GM20000 (cell line): ENCODE results near the gene ARAP1.

Experiments used
- DNase-seq: peaks from one replicate; pipeline ENCODE4 v3.0.0; 2012; ENCODE audit warnings: low spot score
- CTCF ChIP-seq: IDR thresholded peaks from 2 replicates; pipeline ENCODE4 v1.5.1; 2012; ENCODE audit warnings: mild to moderate bottlenecking, control low read depth; ENCODE audit errors: extremely low read depth, missing control alignments

ARAP1 gene

DNA sequence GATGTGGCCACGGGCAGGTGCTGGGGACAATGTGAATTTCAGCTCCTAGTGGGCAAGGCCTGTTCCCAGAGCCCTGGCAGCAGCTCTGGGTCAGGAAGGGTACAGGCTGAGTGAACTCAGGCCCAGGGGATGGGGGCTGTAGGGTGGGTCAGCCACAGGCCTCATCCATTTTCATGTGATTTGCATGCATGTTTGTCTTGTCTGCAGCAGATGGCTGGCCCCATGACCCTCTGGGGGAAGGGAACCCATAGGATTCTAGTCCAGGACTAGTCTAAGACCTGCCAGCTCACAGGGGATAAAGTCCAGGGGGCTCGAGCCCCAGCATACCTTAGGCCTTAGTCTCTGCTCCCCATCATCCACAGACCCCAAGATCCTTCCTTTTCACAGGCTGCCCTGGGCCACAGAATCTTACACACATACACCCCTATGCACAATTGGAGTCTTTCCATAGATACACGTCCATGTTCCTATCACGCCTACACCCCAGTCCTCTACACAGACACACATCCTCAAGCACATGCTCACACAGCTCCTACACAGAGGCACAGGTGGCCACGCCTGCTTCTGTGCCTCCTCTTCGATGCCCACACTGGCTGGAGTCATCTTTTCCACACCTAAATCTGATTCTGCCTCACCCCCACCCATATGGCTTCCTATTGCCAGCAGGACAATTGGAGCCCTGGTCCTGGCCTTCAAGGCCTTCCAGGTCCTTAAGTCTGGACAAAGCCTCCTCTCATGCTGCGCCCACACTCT lies 103.6 kb downstream of the ARAP1 start:
- no peak for TF ChIP-seq CTCF
- DNase-seq, result no peak

DNA sequence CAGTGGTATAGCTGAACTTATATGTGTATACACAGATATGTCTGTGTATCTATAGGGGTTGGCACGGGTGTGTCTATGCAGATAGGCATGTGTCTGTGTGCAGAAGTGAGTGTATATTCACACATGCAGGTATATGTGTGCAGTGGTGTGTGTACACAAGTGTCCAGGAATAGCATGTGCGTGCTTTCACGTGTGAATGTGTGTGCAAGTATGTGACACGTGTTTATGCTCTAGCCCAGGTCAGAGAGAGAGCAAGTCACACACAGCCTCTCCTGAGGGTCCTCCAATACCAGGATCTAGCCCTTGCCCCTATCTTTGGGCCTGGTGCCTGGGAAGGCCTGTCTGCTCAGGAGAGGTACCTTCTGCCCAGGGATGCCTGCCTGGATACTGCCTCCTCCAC lies 104.3 kb downstream of the ARAP1 start:
- no peak for TF ChIP-seq CTCF
- no peak for DNase-seq

DNA sequence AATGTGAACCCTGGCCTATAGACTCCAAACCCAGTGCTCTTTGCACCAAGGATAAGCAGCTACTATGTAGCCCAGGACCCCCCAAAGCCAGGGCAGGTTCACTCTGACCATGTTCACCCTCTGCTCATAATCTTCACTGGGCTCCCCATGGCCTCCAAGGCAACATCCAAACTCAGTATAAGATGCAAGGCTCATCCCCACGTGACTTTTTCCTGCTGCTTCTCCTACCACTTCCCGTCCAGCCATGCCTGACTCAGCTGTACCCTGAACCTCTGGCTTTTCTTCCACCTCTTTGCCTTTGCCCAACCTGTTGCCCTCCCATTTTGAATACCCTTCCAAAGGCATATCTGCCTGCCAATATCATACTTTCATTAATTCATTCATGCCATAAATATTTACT lies 105.7 kb downstream of the ARAP1 start:
- TF ChIP-seq CTCF, result no peak
- no peak for DNase-seq

DNA sequence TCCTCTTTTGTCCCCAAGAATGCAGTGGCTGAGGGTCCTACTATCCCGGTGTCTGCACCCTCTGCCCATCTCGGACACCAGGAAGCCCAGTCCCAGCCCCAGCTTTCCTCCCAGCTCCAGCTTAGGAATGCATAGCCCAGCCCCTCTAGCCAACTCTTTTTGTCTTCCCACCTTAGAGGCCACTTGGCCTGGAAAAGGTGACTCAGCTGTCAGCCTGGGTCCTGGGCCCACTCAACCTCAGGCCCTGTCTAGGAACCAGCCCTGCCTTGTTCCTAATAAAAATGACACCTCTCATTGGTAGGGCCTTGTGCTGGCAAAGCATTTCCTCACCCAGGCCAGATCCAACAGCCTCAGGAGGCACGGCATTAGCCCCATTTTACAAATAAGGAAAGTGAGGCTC lies 106.2 kb downstream of the ARAP1 start:
- TF ChIP-seq CTCF, result no peak
- no peak for DNase-seq

- no peak for TF ChIP-seq CTCF
- no peak for DNase-seq
These were observed 108.7 kb downstream of the ARAP1 start for GRCh38 chr11:72643547-72643946.

DNA sequence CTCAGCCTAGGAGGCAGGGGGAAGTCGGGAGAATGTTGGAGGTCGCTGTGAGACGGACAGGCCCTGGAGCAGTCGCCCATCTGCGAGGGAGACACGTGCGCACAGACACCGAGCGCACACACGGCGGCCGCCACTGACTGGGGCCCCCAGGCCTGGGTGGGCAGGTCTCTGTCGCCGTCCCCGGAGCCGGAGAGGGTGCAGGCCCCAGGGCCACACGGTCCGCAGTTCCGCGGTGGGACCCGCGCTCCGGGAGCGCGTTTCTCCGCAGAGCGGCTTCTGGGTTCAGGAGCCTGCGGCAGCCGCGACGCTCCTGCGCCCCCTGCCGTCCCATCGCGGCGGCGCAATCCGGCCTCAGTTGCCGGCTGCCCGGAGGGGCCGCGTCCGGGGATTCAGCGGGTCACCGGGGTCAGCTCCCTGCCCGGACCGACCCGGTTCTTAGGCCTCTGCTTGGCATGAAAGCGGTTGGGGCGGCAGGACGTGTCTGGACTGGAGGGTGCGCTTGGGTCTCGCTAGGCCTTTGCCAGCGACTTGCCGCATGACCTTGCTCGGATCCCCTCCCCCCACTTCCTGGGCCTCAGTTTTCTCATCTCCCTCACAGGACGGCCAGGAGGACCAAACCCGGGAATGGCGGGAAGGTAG lies 109.2 kb downstream of the ARAP1 start:
- TF ChIP-seq CTCF, result peak; percentile 95
- DNase-seq, result peak; percentile 93

DNA sequence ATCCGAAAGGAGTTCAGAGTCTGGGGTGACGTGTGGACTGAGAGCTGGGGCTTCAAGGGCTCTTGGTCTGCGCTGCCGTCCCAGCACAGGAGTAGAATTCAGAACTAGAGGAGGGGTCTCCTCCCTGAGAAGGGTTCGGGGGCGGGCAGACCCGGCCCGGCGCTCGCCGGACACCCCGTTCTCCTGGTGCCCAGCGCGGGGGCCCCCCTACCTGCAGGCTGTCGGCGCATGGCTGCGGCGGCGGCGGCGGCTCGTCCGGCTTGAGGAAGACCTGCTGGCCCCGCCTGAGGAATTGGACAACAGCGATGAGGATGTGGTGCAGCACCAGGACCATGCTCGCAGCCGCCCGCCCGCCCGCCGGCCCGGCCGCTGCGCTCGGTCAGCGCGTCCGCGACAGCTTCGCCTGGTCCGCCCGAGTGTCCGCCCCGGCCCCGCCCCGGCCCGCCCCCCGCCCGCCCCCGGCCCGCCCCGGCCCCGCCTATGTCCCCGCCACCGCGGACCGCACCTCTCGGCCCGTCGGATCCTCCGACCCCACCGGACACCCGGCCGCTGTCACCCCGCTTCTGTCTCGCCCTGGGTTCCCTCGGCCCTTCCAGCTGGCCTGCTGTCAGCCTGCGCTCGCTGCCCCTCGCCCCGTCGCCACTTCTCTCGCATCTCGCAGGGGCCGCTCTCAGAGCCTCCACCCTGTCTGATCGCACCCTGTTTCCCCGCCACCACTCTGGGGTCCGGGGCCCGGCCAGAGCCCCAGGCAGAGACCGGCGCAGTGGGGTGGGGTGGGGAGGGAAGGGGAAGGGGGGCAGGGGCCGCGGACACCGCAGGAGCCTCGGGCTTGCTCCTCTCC lies 109.9 kb downstream of the ARAP1 start:
- DNase-seq, result peak; percentile 73
- TF ChIP-seq CTCF, result no peak
